ENCODE measurements around the gene RBAK. TPM values are rescaled to one million over a fixed set of nuclear protein-coding genes. Genes with fewer than 3 reads are reported as not detected.
A peak's percentile ranks its signal among the peaks of the same experiment; 100 is the strongest.

The RBAK gene
- total RNA-seq, 1 experiment from 2014 or later = 18.5 TPM

DNA sequence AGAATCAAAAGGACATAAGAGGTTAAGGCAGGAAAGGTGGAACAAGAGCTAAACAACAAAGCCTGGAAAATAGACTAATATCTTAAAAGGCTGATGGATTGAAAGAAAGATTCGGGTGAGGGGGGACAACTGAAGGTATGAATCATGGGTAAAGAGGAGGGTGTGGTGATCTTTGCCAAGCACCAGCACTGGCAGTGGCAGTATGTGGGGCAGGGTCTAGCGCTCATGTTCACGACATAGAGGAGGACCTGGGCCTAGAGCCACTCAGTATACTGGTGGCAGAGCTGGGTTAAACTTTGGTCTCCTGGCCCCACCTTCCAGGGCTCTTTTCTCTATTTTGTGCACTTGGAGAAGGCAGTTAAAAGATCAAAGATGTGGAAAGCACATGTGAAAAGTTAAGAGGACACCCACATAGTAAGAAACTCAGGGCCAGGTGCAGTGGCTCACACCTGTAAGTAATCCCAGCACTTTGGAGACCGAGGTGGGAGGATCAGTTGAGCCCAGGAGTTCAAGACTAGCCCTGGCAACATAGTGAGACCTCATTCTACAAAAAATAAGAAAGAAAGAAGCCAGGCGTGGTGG lies 46.2 kb upstream of the RBAK start:
- WGBS (ENCODE audit: extremely low coverage, insufficient read length, low lambda C conversion rate) = no CpG with 5 or more reads among the region's 5 CpGs
- H2BK20ac ChIP-seq (ENCODE audit: low read depth, low read length, poor library complexity, severe bottlenecking) = no peak overlapping the region
- H4K5ac ChIP-seq (ENCODE audit: insufficient read length, low read depth, low read length) = no peak overlapping the region
- H3K4me2 ChIP-seq (ENCODE audit: insufficient read depth, insufficient read length, low read length) = no peak overlapping the region
- TF ChIP-seq, protein P1, sequence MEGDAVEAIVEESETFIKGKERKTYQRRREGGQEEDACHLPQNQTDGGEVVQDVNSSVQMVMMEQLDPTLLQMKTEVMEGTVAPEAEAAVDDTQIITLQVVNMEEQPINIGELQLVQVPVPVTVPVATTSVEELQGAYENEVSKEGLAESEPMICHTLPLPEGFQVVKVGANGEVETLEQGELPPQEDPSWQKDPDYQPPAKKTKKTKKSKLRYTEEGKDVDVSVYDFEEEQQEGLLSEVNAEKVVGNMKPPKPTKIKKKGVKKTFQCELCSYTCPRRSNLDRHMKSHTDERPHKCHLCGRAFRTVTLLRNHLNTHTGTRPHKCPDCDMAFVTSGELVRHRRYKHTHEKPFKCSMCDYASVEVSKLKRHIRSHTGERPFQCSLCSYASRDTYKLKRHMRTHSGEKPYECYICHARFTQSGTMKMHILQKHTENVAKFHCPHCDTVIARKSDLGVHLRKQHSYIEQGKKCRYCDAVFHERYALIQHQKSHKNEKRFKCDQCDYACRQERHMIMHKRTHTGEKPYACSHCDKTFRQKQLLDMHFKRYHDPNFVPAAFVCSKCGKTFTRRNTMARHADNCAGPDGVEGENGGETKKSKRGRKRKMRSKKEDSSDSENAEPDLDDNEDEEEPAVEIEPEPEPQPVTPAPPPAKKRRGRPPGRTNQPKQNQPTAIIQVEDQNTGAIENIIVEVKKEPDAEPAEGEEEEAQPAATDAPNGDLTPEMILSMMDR (conservative IDR thresholded peaks at IDR 0.05) = no peak
- no peak overlapping the region for H2AFZ ChIP-seq (ENCODE audit: low read length)
- no peaks in the 10 kb centered on the region for H4K20me1 ChIP-seq (ENCODE audit: control insufficient read depth, insufficient read depth, insufficient read length)
- Mint-ChIP-seq H3K36me3 (ENCODE audit: insufficient read depth in 1 of 3, low read depth in 3 of 3) (peaks cover 17 to 52% (median 34%) of the 10 kb centered on the region in 3 experiments; a peak in 6 of 7 replicates), H3K27ac (peak overlapping the region in 2 of 3 experiments; percentile 3 to 26; a peak in 2 of 7 replicates), H3K4me3 (no peak overlapping the region), H3K9me3 (no peaks in the 10 kb centered on the region), H3K27me3 (ENCODE audit: low read depth) (no peaks in the 10 kb centered on the region), H3K4me1 (no peaks in the 10 kb centered on the region; a peak in 1 of 4 replicates)
- no peaks in the 10 kb centered on the region for H3K79me1 ChIP-seq (ENCODE audit: insufficient read depth, low read depth, low read length, poor library complexity, severe bottlenecking)
- H3K79me2 ChIP-seq (ENCODE audit: insufficient read depth, low read length) = no peaks in the 10 kb centered on the region
- no peak overlapping the region for H3K27ac ChIP-seq (ENCODE audit: insufficient read length, low read depth, low read length)
- H2AK5ac ChIP-seq (ENCODE audit: insufficient read length, low read length) = no peak overlapping the region
- H3K18ac ChIP-seq (ENCODE audit: insufficient read length, low read depth, low read length) = no peak overlapping the region
- no peaks in the 10 kb centered on the region for H3K4me1 ChIP-seq (ENCODE audit: insufficient read depth, low read length)
- no peaks in the 10 kb centered on the region for H3K9me3 ChIP-seq (ENCODE audit: control insufficient read depth, low read depth, low read length)
- no peak for DNase-seq
- no peak overlapping the region for H4K91ac ChIP-seq (ENCODE audit: insufficient read length, low read depth, low read length)
- no peak overlapping the region for H2BK12ac ChIP-seq (ENCODE audit: insufficient read length, low read depth, low read length)
- H3K14ac ChIP-seq (ENCODE audit: insufficient read depth, low read length) = no peak overlapping the region
- no peak overlapping the region for H2BK15ac ChIP-seq (ENCODE audit: low read depth, low read length)
- no peak overlapping the region for H3T11ph ChIP-seq (ENCODE audit: low read length)
- H3K9ac ChIP-seq (ENCODE audit: extremely low read depth, insufficient read length, low read length) = no peak overlapping the region
- no peak overlapping the region for H2BK120ac ChIP-seq (ENCODE audit: low read depth, low read length, poor library complexity, severe bottlenecking)
- no peak overlapping the region for H3K56ac ChIP-seq (ENCODE audit: insufficient read length, low read depth, low read length)
- no peak overlapping the region for H3K4ac ChIP-seq (ENCODE audit: low read depth, low read length)
- H3K23me2 ChIP-seq (ENCODE audit: insufficient read length, low read depth, low read length, poor library complexity, severe bottlenecking) = no peaks in the 10 kb centered on the region
- H3K23ac ChIP-seq (ENCODE audit: insufficient read length, low read depth, low read length) = no peak overlapping the region
- no peaks in the 10 kb centered on the region for H3K27me3 ChIP-seq (ENCODE audit: insufficient read depth, low read length)
- no peak overlapping the region for H4K8ac ChIP-seq (replicated peaks; ENCODE audit: insufficient read length, low read depth, low read length)
- no peak overlapping the region for H2BK5ac ChIP-seq (ENCODE audit: insufficient read length, low read length)

Measured in H9 (cell line).